Hepatocyte (in vitro differentiated cells): ENCODE results near the gene APOL2.

Source experiments
- CTCF ChIP-seq: fragments of 200-600 bp; sonication (generic); IDR thresholded peaks from 2 replicates; pipeline ENCODE4 v1.5.1; 2016; ENCODE audit warnings: antibody characterized with exemption, mild to moderate bottlenecking; ENCODE audit not compliant: poor library complexity
- EZH2 ChIP-seq: fragments of 200-600 bp; sonication (generic); IDR thresholded peaks from 2 replicates; pipeline ENCODE4 v1.6.1; 2016; ENCODE audit warnings: antibody characterized with exemption, mild to moderate bottlenecking, borderline replicate concordance

- no peak for TF ChIP-seq CTCF
- no peak for TF ChIP-seq EZH2
Observed at GRCh38 chr22:36235585-36235984, 3.7 kb downstream of the APOL2 start.
